ENCODE measurements around the gene ACP4. TPM values are rescaled to one million over a fixed set of nuclear protein-coding genes. Genes with fewer than 3 reads are reported as not detected.

ACP4 gene
- total and polyA plus RNA-seq, 2 experiments from 2014 or later: not detected

DNA sequence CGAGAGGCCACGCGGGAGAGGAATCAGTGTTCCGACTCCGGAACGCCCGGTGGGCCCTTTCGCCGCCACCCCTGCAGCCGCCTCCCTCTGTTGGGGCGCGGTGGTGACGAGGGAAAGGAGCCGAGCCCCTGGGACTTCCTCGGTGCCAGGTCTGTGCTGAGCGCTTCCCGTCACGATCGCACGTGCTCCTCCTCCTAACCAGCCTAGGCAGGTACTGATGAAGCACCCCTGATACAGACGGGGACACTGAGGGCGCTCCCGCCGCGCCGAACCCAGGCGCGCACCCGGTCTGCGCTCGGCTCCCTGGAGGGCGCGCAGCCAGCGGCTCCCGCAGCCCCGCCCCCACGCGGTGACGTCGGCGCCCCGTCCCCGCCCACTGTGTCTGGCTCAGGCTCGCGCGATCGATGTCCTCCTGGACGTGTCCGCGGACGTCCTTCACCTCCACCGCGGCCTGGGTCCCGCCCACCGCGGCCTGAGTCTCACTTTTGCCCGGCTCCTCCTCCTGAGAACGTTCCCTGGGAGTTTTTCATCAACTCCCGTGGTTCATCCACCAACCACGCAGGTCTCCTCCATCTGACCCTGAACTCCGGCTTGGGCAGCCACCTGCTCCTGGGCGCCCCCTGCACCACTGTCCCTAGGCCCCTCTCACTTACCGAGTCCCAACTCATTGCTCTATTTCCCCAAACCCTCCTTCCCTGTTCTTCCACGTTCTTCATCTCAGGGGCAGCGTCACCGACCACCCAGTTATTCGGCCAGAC lies 45.7 kb downstream of the ACP4 start:
- Histone ChIP-seq H2AFZ (peak overlapping the region; percentile 90), H3K4me1 (ENCODE audit: insufficient read depth) (peaks cover 6% of the 10 kb centered on the region), H3K4me3 (peak overlapping the region; percentile 58), H3K27me3 (peaks cover 3% of the 10 kb centered on the region), H3K79me2 (no peaks in the 10 kb centered on the region), H3K9me2 (replicated peaks; ENCODE audit: insufficient read depth) (no peaks in the 10 kb centered on the region), H3K4me2 (peak overlapping the region; percentile 96), H4K20me1 (ENCODE audit: insufficient read depth, poor library complexity, severe bottlenecking) (no peaks in the 10 kb centered on the region), H3K27ac (peak overlapping the region; percentile 46), H3K9me3 (ENCODE audit: low read depth) (no peaks in the 10 kb centered on the region), H3K36me3 (replicated peaks; ENCODE audit: insufficient read depth, low read depth) (no peaks in the 10 kb centered on the region)
- TF ChIP-seq, protein P1, sequence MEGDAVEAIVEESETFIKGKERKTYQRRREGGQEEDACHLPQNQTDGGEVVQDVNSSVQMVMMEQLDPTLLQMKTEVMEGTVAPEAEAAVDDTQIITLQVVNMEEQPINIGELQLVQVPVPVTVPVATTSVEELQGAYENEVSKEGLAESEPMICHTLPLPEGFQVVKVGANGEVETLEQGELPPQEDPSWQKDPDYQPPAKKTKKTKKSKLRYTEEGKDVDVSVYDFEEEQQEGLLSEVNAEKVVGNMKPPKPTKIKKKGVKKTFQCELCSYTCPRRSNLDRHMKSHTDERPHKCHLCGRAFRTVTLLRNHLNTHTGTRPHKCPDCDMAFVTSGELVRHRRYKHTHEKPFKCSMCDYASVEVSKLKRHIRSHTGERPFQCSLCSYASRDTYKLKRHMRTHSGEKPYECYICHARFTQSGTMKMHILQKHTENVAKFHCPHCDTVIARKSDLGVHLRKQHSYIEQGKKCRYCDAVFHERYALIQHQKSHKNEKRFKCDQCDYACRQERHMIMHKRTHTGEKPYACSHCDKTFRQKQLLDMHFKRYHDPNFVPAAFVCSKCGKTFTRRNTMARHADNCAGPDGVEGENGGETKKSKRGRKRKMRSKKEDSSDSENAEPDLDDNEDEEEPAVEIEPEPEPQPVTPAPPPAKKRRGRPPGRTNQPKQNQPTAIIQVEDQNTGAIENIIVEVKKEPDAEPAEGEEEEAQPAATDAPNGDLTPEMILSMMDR (IDR thresholded peaks at IDR 0.05; ENCODE audit: poor library complexity): no peak
- TF ChIP-seq EZH2 (IDR thresholded peaks at IDR 0.05; ENCODE audit: borderline replicate concordance) (no peak), EZH2phosphoT487 (IDR thresholded peaks at IDR 0.05; ENCODE audit: low read depth, severe bottlenecking, unreplicated experiment) (no peak)
- 6% methylated on average over 42 of the region's 67 CpGs for WGBS (ENCODE audit: low lambda C conversion rate, missing lambda C conversion rate)
- peak; percentile 91 for DNase-seq (ENCODE audit: low spot score)

DNA sequence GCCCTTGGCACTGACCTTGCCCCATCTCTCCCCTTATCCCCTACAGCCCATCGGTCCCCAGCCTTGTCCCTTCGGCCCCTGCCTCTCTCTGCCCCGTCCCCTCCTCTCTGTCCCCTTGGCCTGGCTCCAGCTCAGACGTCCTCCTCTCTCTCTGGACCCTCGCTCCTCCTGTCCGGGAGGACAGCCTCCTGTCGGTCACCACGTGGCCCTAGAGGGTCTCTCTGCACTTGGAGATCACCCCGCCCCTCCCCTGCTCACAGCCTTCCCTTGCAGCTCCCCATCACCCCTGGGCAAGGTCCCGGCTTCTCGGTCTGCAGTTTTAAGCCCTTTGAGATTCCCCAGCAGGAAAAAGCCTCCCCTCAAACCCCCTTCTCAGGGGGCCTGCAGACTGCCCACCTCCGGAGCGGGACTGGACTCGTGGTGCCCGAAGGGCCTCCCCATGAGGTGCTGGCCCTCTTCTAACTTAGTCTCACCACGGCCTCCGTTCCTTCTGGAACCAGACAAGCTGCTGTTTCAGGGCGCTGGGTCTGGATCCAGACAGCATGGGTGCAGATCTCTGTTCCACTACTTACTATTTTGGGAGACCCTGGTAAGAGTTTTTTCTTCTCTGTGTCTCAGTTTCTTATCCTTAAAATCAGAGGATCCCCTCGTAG lies 46.5 kb downstream of the ACP4 start:
- Histone ChIP-seq H3K4me3 (no peak overlapping the region), H3K9me3 (ENCODE audit: low read depth) (no peaks in the 10 kb centered on the region), H2AFZ (no peak overlapping the region), H4K20me1 (ENCODE audit: insufficient read depth, poor library complexity, severe bottlenecking) (no peaks in the 10 kb centered on the region), H3K4me1 (ENCODE audit: insufficient read depth) (peaks cover 6% of the 10 kb centered on the region), H3K36me3 (replicated peaks; ENCODE audit: insufficient read depth, low read depth) (no peaks in the 10 kb centered on the region), H3K4me2 (peak overlapping the region; percentile 96), H3K9me2 (replicated peaks; ENCODE audit: insufficient read depth) (no peaks in the 10 kb centered on the region), H3K27ac (no peak overlapping the region), H3K79me2 (no peaks in the 10 kb centered on the region), H3K27me3 (peaks cover 6% of the 10 kb centered on the region)
- no peak for DNase-seq (ENCODE audit: low spot score)
- TF ChIP-seq EZH2 (IDR thresholded peaks at IDR 0.05; ENCODE audit: borderline replicate concordance) (no peak), EZH2phosphoT487 (IDR thresholded peaks at IDR 0.05; ENCODE audit: low read depth, severe bottlenecking, unreplicated experiment) (no peak)
- TF ChIP-seq, protein P1 (IDR thresholded peaks at IDR 0.05; ENCODE audit: poor library complexity): no peak
- 77% methylated on average over 14 of the region's 19 CpGs for WGBS (ENCODE audit: low lambda C conversion rate, missing lambda C conversion rate)

DNA sequence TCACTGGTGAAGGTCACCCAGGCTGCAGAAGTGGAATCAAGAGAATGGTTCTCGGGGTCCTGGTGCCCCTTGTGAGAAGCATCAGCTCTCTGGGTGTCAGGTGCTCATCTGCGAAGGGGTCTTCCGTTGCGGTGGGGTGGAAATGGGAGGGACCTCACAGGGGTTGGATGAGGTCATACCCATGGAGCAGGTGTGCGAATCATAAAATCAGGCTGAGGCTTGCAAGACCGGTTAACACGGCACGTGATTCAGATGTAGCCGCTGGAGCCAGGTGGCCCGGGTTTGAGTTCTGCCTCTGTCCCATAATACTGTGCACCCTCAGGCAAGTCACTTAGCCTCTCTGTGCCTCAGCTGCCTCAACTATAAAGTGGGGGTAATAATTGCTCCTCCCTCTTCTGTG lies 47.1 kb downstream of the ACP4 start:
- Histone ChIP-seq H2AFZ (no peak overlapping the region), H3K4me3 (no peak overlapping the region), H3K36me3 (replicated peaks; ENCODE audit: insufficient read depth, low read depth) (no peaks in the 10 kb centered on the region), H3K9me3 (ENCODE audit: low read depth) (no peaks in the 10 kb centered on the region), H3K4me2 (no peak overlapping the region), H3K79me2 (no peaks in the 10 kb centered on the region), H4K20me1 (ENCODE audit: insufficient read depth, poor library complexity, severe bottlenecking) (no peaks in the 10 kb centered on the region), H3K27me3 (peaks cover 6% of the 10 kb centered on the region), H3K27ac (no peak overlapping the region), H3K4me1 (ENCODE audit: insufficient read depth) (peaks cover 6% of the 10 kb centered on the region), H3K9me2 (replicated peaks; ENCODE audit: insufficient read depth) (no peaks in the 10 kb centered on the region)
- TF ChIP-seq, protein P1 (IDR thresholded peaks at IDR 0.05; ENCODE audit: poor library complexity): no peak
- TF ChIP-seq EZH2 (IDR thresholded peaks at IDR 0.05; ENCODE audit: borderline replicate concordance): no peak
- TF ChIP-seq EZH2phosphoT487 (IDR thresholded peaks at IDR 0.05; ENCODE audit: low read depth, severe bottlenecking, unreplicated experiment): no peak
- no peak for DNase-seq (ENCODE audit: low spot score)
- WGBS (ENCODE audit: low lambda C conversion rate, missing lambda C conversion rate): 92% methylated on average over 10 of the region's 10 CpGs

All from hepatocyte (in vitro differentiated cells).